Measurements from ENCODE around the gene IMP4.
A peak's percentile ranks its signal among the peaks of the same experiment; 100 is the strongest.

Gene IMP4

GRCh38 chr2:130391058-130391871, 48.6 kb downstream of the IMP4 start:
- Histone ChIP-seq H3K4me1 (ENCODE audit: insufficient read depth, low read length) (peaks cover 21% of the 10 kb centered on the region; the same call in 1 of the 2 replicates), H3K27me3 (ENCODE audit: insufficient read depth, low read length) (peaks cover 12% of the 10 kb centered on the region), H3K4me3 (ENCODE audit: low read length) (peak overlapping the region; percentile 81), H3K36me3 (ENCODE audit: insufficient read depth, low read length) (no peaks in the 10 kb centered on the region), H3K9me3 (ENCODE audit: insufficient read depth, low read depth, low read length) (no peaks in the 10 kb centered on the region), H3K9ac (ENCODE audit: low read depth, low read length) (peak overlapping the region; percentile 64), H3K27ac (ENCODE audit: low read depth, low read length) (no peak overlapping the region)
- WGBS: 7% methylated on average over 59 of the region's 59 CpGs

- peaks cover 12% of the 10 kb centered on the region for H3K27me3 ChIP-seq (ENCODE audit: insufficient read depth, low read length)
- 39% methylated on average over 15 of the region's 17 CpGs for WGBS
- H3K9ac ChIP-seq (ENCODE audit: low read depth, low read length): no peak overlapping the region
- no peaks in the 10 kb centered on the region for H3K9me3 ChIP-seq (ENCODE audit: insufficient read depth, low read depth, low read length)
- no peak overlapping the region for H3K27ac ChIP-seq (ENCODE audit: low read depth, low read length)
- H3K4me3 ChIP-seq (ENCODE audit: low read length): peak overlapping the region; percentile 81
- H3K36me3 ChIP-seq (ENCODE audit: insufficient read depth, low read length): no peaks in the 10 kb centered on the region
- peaks cover 18% of the 10 kb centered on the region; the same call in 1 of the 2 replicates for H3K4me1 ChIP-seq (ENCODE audit: insufficient read depth, low read length)
Measured at GRCh38 chr2:130391872-130392670, 49.4 kb downstream of the IMP4 start.

GRCh38 chr2:130393318-130393910, 50.7 kb downstream of the IMP4 start:
- H3K4me3 ChIP-seq (ENCODE audit: low read length): no peak overlapping the region
- no peak overlapping the region for H3K9ac ChIP-seq (ENCODE audit: low read depth, low read length)
- no peak overlapping the region for H3K27ac ChIP-seq (ENCODE audit: low read depth, low read length)
- H3K27me3 ChIP-seq (ENCODE audit: insufficient read depth, low read length): peaks cover 12% of the 10 kb centered on the region
- peaks cover 7% of the 10 kb centered on the region; the same call in 1 of the 2 replicates for H3K4me1 ChIP-seq (ENCODE audit: insufficient read depth, low read length)
- no peaks in the 10 kb centered on the region for H3K36me3 ChIP-seq (ENCODE audit: insufficient read depth, low read length)
- 80% methylated on average over 7 of the region's 7 CpGs for WGBS
- no peaks in the 10 kb centered on the region for H3K9me3 ChIP-seq (ENCODE audit: insufficient read depth, low read depth, low read length)
